ENCODE measurements around the gene MAPKAPK2.
"Not testable (repeated sequence)": the region's sequence is repeated elsewhere in the genome, so short reads cannot be mapped to it uniquely, and the experiment has no call there.

Gene MAPKAPK2

DNA sequence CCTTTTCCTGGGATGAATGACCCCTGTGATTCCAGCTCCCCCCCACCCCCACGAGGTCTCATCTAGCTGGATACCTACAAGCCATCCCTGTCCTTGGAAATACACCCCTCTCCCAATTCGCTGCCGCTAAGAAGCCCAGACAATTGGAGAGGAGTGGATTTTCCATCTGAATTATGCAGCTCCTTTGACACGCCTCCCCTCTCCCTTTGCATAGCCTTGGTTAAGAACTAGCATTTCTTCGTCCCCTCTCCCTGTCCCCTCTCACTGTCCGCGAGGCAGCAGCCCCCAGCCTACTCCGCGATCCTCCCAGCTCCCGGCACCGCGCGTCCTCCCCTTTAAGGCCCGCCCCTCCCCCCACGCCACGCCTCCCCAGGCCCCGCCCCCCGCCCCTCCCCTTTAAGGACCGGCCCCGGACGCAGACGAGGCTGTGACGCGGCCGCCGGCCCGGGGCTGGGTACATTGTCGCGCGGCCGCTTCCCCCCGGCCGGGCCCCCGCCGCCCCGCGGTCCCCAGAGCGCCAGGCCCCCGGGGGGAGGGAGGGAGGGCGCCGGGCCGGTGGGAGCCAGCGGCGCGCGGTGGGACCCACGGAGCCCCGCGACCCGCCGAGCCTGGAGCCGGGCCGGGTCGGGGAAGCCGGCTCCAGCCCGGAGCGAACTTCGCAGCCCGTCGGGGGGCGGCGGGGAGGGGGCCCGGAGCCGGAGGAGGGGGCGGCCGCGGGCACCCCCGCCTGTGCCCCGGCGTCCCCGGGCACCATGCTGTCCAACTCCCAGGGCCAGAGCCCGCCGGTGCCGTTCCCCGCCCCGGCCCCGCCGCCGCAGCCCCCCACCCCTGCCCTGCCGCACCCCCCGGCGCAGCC is at the start of gene MAPKAPK2:
MAPKAPK2 (plus strand) TSS at position 428 of the 856 bp plus-strand sequence; CDS start at position 753, 325 bp downstream.
- DNase-seq = peak; percentile 76

DNA sequence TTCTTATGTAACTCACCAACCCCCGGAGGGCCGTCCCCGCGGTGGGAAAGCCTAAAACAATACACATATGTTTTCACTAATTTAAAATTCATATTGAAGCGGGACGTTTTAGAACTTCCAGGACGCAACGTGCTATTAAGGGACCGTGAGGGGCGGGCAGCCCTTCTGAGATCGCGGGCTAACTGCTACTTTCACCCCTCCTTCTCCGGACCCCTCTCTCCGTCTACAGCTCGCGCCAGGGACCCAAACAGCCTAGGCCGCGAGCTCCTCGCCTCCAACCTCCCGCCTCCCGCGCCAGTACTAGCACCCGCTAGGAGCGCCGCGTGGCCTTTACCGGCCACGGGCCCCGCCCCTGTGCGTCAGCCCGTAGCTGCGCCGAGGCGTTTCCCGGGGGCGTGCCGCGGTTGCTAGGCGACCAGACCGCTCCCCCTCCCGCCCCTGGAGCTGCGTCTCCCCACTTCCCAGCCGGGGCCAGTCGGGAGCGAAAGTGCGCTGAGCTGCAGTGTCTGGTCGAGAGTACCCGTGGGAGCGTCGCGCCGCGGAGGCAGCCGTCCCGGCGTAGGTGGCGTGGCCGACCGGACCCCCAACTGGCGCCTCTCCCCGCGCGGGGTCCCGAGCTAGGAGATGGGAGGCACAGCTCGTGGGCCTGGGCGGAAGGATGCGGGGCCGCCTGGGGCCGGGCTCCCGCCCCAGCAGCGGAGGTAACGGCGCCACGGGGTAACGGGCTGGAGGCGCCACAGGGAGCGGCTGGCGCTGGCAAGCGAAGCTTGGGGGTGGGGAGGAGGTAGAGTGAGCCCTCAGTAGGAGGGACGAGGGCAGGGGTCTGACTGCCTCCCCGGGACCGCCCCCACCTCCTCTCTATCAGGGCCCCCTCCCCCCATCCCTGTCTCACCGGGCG is 49.4 kb upstream of the MAPKAPK2 start, which contains the start of gene DYRK3:
DYRK3 (plus strand) TSS at position 457 of the 898 bp plus-strand sequence; CDS start at position 625, 168 bp downstream.
- peak; percentile 92 for DNase-seq

DNA sequence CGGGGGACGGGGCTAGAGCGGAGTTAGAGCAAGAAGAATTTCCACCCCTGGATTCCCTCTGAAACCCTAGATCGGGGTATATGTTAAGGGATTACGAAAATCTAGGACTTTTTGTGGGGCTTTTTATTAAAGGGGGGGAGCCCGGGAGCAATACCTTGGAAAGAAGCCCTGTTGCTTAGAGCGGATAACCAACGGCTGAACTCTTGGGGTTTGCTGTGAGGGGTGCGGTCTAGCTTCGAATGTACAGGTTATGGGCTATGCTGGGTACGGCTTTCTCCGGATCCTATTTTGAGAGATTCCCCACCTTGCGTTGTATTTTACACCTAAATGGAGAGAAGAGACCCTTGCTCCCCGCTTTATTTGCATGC is 48.7 kb upstream of the MAPKAPK2 start:
- no peak for DNase-seq

DNA sequence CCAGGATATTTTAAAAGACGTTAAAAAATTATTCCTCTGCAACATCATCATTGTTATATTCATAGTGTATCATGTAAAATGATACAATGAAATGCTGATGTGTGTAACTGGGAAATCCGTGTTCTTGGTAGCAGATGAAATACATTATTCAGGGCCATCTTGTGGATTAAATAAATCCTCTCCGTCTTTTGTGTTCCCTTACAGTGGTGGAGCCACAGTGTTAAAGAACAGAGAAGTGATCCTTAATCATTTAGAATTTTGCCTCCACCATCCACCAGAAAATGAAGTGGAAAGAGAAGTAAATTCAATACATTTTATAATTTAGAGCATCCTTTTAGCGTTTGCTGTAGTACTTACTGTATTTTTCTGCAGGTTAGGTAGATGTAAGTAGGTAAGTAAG is 48.0 kb upstream of the MAPKAPK2 start:
- no peak for DNase-seq

DNA sequence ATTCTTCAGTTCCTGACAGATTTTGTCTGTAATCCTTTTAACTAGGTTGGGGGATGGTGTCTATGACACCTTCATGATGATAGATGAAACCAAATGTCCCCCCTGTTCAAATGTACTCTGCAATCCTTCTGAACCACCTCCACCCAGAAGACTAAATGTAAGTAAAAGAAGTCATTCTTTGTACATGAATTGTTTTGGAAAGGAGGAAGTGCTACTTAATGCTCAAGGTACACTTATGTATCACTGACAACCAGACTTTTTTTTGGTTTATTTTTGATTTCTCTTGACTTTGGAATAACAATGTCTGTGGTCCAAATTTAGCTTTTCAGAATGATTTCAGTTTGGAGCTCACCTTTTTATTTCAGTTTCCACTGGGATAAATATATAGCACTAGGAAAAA is 47.1 kb upstream of the MAPKAPK2 start:
- DNase-seq = no peak

DNA sequence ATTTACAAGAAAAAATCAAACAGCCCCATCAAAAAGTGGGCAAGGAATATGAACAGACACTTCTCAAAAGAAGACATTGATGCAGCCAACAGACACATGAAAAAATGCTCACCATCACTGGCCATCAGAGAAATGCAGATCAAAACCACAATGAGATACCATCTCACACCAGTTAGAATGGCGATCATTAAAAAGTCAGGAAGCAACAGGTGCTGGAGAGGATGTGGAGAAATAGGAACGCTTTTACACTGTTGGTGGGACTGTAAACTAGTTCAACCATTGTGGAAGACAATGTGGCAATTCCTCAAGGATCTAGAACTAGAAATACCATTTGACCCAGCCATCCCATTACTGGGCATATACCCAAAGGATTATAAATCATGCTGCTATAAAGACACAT is 42.6 kb upstream of the MAPKAPK2 start:
- DNase-seq = not testable (repeated sequence)

DNA sequence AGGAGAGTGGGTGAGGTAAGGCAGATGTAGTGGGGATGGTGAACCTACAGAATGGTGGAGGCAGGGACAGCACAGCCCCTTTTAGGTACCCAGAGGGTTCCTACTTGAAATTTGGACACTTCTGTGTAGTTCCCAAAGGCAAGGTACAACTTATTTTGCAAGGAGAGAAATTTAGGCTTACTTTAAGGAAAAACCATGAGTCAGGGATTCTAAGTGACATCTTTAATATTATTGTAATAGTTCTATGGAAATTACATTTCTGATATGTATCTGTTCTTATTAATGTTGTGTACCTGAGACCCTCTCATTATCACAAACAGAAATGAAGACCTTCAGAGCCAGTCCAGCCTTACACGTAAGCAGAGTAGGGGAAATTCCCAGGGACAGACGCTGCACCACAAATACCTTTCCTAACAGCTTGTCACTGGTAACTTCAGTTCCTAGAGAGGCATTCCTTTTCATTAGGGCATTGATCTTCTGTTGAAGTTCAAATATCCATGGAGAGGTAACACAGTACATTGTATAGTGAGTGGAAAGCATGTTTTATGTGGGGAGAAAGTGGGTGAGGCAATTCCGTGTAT is 41.5 kb upstream of the MAPKAPK2 start:
- DNase-seq = no peak

DNA sequence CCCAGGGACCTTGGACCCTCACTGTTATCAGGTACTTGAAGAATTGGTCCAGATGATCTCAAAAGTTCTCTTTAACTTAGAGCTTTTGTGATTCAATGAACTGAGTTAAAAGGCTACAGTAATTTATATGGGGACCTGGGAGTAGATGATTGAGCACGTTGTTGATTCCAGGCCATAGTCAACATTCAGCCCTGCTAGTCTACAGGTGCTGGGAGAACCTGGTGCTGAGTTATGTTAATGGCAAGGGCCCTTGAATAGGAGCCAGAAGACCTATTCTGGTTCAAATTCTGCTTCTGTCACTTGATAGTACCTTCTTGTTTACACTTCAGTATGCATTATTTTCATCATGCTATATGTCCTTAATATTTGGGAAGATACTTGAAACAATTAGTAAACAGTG is 38.2 kb upstream of the MAPKAPK2 start:
- no peak for DNase-seq

DNA sequence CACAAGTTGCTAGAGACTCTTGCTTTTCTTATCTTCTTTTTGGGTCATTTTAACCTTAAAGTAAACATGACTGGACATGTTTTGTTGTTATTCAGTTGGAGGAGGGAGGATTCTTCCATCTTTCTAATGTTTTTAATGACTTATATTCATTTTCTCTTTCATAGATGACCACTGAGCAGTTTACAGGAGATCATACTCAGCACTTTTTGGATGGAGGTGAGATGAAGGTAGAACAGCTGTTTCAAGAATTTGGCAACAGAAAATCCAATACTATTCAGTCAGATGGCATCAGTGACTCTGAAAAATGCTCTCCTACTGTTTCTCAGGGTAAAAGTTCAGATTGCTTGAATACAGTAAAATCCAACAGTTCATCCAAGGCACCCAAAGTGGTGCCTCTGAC is 37.5 kb upstream of the MAPKAPK2 start:
- no peak for DNase-seq

DNA sequence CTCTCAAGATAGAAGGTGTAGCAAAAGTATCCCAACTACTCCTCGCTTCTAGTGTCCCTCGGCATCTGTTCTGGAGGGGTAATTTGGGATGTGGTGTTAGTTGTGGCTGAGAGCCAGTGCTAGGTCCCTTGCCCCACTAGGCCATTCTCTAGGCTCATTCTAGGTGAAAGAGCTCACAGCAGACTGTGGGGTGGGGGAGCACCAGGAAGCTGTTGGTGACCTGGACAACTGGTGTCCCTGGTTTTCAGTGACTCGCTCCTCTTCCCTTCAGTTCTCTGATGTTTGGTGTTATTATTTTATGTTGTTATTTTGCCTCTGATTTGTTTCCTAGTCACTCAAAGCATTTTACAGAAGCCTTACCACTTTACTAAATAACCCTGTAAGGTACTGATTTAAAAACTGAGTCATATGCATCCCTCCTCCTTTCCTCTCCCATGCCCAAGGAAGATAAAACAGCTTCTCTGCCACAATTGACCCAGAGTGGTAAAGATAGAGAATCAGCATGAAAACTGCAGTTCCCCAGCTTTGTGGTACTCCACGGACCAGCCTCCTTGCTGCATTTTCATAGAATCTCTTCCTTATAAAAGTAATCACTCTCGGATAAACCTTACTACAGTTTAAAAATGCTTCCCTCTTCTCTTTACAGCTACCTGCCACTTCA is 35.3 kb upstream of the MAPKAPK2 start:
- DNase-seq = no peak

DNA sequence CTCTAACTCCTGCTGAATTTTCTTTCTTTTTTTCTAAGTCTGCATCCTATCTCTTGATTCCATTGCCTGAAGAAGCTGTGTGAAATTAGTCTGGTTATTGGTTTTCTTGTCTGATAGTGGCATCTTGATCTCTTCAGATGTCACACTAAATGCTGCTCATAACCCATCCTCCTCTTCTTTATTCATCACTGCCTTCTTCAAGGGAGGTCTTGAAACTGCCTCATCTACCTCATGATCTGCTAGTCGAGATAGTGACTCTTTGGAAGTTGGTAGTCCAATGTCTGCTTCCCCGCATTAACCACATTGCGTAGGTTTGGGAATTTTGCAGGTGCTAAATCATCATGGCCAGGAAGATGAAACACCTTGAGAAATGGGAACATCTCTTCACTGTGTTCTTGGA is 33.7 kb upstream of the MAPKAPK2 start:
- DNase-seq = no peak

DNA sequence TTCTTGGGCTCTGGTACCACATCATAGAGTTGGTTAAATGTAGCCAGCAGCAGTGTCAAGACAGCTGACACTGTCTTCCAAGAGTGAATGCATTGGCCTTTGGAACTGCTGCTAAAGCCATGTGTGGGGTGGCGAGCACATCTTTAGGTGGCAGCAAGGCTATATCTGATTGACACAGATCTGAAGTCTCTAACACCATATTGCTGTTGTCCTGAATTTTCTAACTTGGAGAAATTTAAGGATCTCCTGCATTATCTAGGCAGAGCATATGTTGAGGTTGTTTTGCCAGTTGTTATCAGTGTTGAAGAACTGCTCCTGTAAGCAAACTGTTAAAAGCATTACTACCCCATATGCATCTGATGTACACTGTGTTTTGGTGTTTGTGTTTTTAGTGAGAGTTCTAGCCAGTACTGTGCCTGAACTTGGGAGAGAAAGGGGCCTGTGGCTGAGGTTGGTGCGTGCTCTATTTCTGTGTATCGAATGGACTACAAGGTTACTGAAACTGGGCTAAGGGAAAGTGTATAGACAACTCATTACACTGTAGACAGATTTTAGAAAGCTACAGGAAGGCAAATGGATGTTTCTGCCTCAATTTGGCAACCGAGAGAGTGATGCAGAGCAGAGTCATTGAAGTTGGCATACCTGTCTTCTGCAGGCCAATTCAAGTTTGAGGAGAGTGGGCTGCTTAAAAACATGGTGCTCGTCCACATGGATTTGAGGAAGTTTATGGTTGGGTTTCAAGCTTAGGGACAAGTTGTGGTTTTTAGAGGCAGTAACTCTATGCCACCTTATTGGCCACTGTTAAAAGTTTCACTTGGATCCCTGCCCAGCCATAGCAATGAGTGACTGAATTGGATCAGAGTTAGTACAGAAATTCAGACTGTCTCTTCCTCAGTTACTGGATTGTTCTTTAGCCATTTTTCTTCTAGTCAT is 32.5 kb upstream of the MAPKAPK2 start:
- DNase-seq = no peak

DNA sequence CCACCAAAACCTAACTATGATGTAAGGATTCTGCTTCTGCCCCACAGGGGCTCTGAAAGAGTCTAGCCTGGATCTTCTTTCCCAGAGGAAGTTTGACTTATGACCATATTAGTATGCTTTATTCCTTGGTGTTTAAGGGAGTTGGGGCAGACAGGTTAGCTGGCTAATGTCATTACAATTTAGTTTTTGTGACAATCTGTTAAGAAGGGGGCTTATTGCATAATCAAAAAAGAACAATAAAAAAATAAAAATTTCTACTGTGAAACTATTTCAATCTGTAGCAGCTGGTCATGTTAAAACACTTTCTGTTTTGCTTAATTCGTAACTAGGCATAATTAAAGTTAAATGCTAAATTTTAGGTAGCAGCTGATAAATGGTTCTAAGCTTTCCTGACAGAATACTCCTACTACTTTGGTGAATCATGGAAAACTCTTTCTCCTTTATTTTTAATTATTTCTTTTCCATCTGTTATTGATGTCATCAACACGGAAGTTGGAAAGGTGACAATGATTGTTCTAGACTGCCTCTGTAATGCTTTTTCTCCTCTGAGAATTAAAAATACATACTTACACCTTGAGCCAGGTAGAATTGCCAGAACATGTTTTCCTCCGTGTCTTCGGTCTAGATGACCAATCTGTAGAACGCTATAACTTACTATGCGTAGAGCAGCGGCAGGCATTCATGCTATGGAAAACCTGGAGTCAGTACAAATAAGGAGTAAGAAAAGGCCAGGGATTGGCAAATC is 30.8 kb upstream of the MAPKAPK2 start:
- DNase-seq = no peak

DNA sequence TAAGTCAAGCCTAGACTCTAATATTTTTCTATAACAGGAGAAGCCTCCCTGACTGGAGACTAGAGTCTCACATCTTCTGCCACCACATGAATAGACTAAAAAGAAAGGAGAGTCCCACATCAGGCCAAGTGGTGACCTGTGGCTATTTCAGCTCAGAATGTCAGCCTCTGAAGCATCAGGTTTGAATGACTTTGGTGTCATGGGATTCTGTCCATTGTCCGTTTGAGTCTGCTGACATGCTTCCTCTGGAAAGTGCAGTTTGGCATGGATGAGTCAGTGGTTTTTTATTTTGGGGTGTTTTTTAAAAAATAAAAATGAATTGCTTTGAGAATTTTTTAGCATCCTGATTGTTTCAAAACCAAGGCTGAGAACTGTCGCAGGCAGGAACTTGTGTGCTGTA is 29.9 kb upstream of the MAPKAPK2 start:
- DNase-seq = no peak

DNA sequence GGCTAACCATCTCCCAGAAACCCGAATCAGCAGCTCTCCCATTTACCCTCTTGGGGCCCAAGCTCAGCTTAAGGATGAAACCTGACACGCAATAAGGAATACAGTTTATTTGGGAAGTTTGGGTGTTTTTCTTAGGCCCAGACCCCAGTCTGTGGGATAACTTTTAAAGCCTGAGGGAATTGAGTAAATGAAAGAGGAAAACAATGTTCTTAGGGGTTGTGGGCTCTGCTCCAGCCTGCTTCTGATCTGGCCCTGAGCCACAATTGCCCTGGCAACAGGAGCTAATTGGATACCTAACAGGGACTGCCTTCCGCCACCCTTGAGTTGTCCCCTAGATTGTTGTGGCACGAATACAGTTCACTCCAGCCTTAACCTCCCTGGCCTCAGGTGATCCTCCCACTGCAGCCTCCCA is 29.2 kb upstream of the MAPKAPK2 start:
- DNase-seq = no peak

DNA sequence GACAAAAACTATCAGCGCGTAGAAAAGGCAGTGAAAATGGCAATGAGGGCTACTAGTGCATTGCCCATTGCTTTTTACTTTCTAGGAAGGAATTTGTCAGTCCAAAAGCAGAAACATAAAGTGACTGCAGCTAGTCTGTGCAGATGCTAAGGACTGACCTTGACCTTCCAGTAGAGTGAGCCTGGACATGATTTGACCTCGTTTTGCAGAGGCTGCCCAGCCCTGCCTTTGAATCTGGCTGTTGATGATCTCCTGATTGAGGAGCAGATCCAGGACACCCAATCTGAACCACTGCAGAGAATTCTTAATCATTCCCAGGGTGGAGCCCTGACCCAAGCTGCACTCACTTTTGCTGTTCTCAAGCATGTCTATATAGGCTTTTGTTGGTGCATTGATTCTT is 27.8 kb upstream of the MAPKAPK2 start:
- no peak for DNase-seq

DNA sequence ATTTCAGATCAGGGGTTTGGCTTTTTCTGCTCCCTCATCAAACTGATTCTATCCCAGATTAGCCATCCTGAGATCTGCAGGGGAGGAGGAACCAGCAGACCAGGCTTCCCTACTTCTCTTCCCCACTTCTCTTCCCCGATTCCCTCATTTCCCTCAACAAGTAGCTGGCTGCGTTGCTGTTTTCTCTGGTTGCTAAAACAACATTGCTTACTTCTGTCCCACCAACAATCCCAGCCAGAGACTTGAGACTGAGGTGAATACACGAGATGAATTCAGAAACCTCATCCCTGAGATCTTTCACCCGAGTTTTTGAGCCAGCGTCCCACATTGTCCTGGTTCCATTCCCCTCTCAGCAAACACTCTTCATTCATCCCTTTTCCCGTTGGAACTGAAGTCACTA is 27.0 kb upstream of the MAPKAPK2 start:
- no peak for DNase-seq

DNA sequence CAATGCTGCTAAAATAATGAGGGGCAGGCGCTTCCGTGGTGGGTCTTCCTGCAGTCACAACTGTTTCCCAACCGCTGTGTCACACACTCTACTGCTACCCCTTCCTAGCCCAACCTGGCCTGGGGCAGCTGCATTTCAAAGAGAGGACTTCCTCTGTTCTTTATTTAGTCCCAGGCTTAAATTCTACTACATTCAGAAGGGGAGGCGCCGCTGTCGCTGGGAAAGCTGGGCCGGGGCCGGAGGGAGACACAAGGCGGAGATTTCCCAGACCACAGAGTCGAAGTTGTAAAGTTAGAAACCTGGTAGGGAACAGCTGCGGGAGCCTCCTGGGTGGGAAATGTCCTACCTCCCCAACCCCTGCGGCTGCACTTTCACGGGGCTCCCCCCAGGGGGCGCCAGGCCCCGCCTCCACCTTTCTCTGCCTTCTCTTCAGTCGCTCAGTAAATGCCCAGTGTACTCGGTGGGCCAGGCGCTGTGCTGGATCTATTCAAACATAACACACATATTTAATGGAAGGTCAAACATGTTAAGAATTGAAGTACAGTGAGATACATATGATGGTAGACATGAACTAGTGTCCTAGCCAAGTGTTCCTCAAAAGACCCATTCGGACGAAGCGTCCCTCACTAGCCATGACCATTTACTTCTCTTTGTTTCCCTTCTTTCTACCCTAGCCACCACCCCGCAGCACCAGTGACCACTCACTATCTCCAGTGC is 26.3 kb upstream of the MAPKAPK2 start:
- peak; percentile 61 for DNase-seq

DNA sequence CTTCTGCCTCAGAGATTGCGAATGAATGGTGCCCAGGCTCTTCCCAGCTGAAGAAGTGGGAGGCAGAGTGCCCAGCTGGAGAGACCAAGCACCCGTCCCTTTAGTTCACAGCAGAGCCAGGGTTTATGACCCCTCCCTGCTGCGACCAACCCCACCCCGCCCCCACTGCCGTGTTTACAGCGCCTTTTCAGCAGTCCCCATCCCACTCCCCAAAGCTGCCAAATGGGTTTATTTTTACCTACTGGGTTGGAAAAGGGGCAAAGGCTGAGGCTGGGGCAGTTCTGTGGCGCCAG is 25.8 kb upstream of the MAPKAPK2 start:
- DNase-seq = no peak

DNA sequence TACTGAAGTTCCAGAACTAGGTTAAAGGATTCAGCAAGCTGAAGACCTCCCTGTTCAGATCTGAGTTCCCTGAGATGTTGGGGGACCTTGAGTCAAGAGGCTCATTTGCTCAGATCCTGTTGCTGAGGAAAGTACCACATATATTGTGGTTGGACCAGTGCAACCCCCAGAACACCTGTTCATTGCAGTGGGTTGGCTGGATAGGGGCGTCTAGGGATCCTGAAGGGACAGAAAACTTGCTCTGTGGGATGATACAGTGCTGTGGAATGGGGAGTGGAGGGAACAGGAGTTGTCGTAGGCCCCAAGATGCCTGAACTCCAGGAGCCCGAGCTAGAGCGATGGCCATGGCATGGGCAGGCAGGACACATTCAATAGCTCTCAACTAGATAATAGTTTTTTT is 24.6 kb upstream of the MAPKAPK2 start:
- no peak for DNase-seq

Measured in stimulated activated CD4-positive, alpha-beta T cell treated with anti-CD3 and anti-CD28 coated beads, Interleukin-4, amount 100 ng/mL, for 24 hours (primary cell).